ENCODE measurements around the gene SORCS3.

- TF ChIP-seq EZH2phosphoT487 (IDR thresholded peaks at IDR 0.05; ENCODE audit: borderline replicate concordance, low read length) (no peak), EZH2 (IDR thresholded peaks at IDR 0.05; ENCODE audit: low read length, unreplicated experiment) (no peak)
Measured at GRCh38 chr10:104923501-104923900, 282.4 kb downstream of the SORCS3 start.

Measured in PC-3 (cell line).